ENCODE measurements around the gene MON2. TPM values are rescaled to one million over a fixed set of nuclear protein-coding genes. Genes with fewer than 3 reads are reported as not detected.
A peak's percentile ranks its signal among the peaks of the same experiment; 100 is the strongest.

Gene MON2
- total and polyA plus RNA-seq, 10 of the 15 experiments (the other 5 are each of a cell fraction or from before 2014, with no cell fraction given) = 5.4 to 34.3 (median 23.4) TPM

DNA sequence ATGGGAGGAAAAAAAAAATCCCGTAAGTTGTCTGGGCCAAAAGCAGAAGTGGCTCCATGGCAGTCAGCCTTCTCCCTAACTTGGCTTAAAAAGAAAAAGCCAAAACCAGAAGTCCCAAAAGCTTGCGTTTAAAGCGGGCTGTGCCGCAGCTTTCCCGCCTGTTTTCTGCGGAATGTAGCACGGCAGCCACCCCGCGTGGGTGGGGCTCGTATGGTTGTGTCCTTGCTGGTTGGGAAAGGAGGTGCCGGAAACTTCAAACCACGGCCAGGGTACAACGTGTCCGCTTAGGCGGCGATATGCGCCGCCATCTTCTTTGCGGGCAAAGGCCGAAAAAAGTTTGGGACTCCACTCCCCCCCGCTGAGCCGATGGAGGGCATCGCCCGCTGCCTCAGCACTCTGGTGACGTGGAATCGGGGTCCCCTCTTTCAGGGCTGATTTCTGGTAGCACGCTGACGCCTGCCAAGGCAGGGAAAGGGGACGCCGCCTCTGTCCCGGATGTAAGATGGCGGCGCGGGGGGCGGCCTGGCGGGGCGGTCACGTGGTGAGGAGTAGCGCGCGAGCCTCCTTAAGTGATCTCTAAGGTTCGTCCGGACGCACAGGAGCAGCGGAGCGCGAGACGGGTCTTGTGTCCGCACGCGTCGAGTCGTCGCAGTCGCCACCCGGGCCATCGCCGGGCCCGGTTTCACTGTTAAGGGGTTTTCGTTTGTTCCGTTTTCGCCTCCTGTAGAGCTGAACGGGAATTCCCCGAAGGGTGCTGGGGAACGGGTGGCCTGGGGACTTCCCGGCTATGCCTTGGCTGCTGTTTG lies 135.8 kb downstream of the MON2 start (continued):
- TF ChIP-seq, protein P1, sequence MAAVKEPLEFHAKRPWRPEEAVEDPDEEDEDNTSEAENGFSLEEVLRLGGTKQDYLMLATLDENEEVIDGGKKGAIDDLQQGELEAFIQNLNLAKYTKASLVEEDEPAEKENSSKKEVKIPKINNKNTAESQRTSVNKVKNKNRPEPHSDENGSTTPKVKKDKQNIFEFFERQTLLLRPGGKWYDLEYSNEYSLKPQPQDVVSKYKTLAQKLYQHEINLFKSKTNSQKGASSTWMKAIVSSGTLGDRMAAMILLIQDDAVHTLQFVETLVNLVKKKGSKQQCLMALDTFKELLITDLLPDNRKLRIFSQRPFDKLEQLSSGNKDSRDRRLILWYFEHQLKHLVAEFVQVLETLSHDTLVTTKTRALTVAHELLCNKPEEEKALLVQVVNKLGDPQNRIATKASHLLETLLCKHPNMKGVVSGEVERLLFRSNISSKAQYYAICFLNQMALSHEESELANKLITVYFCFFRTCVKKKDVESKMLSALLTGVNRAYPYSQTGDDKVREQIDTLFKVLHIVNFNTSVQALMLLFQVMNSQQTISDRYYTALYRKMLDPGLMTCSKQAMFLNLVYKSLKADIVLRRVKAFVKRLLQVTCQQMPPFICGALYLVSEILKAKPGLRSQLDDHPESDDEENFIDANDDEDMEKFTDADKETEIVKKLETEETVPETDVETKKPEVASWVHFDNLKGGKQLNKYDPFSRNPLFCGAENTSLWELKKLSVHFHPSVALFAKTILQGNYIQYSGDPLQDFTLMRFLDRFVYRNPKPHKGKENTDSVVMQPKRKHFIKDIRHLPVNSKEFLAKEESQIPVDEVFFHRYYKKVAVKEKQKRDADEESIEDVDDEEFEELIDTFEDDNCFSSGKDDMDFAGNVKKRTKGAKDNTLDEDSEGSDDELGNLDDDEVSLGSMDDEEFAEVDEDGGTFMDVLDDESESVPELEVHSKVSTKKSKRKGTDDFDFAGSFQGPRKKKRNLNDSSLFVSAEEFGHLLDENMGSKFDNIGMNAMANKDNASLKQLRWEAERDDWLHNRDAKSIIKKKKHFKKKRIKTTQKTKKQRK (IDR thresholded peaks at IDR 0.05; ENCODE audit: low read depth, low read length) = no peak
- TF ChIP-seq ZNF207 (IDR thresholded peaks at IDR 0.05; ENCODE audit: borderline replicate concordance) (0 out of 2 replicates have a peak, but pooled peaks have one; percentile 40), DPF2 (IDR thresholded peaks at IDR 0.05) (no peak; the same call in 1 of the 2 replicates), BHLHE40 (IDR thresholded peaks at IDR 0.05; ENCODE audit: borderline replicate concordance in 1 of 2, low read depth in 2 of 2, low read length in 1 of 2) (peak; percentile 91 to 95), HCFC1 (IDR thresholded peaks at IDR 0.05; ENCODE audit: low read length) (peak; percentile 25)
